ENCODE measurements around the gene USP30.
"Not testable (repeated sequence)": the region's sequence is repeated elsewhere in the genome, so short reads cannot be mapped to it uniquely, and the experiment has no call there.

Gene USP30

DNA sequence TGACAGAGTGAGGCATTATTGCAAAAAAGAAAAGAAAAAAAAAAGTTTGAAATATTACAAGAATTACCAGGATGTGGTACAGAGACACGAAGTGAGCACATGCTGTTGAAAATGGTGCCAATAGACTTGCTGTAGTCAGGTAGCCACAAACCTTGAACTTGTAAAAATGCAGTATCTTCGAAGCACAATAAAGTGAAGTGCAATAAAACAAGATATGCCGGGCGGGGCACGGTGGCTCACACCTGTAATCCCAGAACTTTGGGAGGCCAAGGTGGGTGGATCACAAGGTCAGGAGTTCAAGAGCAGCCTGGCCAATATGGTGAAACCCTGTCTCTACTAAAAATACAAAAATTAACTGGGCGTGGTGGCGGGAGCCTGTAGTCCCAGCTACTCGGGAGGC is 2.6 kb upstream of the USP30 start:
- H3K27ac ChIP-seq; DNase-seq (ENCODE audit: low read depth, low spot score): not testable (repeated sequence)

DNA sequence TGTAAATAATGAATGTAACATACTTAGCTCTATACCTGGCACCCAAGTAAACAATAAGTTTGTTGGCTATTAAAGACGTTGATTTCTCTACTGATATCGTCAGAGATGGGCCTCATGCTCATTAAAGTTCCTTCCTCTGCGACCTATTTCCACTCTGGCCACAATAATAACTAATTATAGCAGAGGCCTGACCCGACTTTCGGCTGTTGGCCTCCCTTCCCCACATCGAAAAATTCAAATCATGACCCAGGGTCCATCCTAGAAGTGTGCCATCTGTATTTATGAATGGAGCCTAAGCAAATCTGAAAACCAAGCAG is 321 bp upstream of the USP30 start:
- H3K27ac ChIP-seq = no peak overlapping the region
- DNase-seq (ENCODE audit: low read depth, low spot score) = no peak

DNA sequence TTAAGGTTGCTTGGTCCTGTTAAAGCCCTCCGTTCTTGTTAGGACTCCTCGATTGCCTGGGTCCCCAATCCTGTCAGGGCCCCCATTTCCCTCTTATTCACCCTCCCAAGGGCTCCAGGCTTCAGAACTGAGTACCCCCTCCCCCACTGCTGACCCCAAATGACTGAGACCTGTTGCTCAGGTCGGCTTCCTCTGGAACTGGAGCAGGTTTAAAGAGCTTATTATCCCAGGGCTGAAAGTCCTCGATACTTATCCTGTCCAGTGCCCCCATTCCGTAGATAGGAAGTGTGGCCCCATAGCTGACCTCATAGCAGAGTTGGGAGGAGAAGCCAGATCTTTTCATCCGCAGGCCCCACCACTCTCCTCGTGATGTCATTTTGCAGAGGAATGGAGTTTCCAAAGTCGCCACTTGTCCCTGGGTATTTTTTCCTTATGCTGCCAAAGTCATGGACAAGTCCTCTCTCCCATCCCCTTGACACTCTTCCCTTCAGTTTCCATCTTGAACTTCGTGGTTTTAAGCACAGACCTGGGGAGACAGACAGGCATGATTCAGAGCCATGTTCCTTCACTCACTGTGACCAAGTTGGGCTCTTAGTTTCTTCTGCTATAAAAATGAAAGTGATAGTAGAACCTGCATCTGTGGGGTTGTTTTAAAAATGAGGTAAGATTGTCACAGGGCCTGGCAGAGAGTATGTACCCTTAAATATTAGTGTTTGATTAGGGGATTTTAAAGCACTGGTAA is 1.2 kb downstream of the USP30 start:
- H3K27ac ChIP-seq = no peak overlapping the region
- no peak for DNase-seq (ENCODE audit: low read depth, low spot score)

DNA sequence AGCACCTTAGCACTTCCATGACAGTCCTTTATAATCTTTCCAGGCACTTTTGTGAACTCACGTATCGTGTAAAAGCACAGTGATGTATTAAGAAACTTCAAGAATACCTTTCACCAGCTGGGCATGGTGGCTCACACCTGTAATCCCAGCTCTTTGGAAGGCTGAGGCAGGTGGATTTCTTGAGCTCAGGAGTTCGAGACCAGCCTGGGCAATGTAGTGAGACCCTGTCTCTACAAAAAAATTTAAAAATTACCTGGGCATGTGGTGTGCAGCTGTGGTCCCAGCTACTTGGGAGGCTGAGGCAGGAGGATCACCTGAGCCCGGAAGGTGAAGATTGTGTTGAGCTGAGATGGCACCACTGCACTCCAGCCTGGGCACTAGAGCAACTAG is 1.7 kb downstream of the USP30 start:
- DNase-seq (ENCODE audit: low read depth, low spot score); H3K27ac ChIP-seq: not testable (repeated sequence)

DNA sequence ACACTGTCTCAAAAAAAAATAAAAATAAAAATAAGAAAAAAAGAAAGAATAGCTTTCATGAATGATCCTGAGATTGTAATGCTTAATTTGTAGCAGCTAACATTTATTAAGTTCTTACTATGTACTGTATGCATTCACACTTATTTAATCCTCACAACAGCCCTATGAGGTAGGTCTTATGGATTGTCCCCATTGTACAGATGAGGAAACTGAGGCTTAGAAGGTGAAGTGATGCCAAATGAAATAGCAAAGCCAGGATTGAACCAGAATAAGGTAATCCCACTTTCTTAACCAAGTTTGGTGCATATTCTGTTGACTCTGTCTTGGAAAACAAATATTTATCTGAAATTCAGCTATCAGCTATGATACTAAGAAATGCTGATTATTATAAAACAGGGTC is 2.1 kb downstream of the USP30 start:
- no peak overlapping the region for H3K27ac ChIP-seq
- DNase-seq (ENCODE audit: low read depth, low spot score) = no peak

DNA sequence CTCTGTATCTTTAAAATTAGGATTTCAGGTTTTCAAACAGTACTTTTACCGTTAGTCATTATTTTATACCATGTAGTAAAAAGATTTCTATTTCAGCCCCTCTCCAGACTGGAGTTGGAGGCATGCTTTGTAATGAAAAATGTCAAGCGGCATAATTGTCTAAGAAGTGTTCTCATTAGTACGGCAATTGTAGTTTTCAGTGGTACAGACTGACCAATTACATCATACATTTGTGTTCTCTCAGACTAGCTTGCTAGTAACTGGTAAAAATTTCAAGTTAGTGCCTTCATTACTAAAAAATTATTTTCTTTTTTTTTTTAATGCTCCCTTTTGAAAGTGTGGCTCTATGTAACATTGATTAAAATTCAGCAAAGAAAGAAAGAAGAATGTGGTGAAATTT is 4.5 kb downstream of the USP30 start:
- H3K27ac ChIP-seq = no peak overlapping the region
- no peak for DNase-seq (ENCODE audit: low read depth, low spot score)

DNA sequence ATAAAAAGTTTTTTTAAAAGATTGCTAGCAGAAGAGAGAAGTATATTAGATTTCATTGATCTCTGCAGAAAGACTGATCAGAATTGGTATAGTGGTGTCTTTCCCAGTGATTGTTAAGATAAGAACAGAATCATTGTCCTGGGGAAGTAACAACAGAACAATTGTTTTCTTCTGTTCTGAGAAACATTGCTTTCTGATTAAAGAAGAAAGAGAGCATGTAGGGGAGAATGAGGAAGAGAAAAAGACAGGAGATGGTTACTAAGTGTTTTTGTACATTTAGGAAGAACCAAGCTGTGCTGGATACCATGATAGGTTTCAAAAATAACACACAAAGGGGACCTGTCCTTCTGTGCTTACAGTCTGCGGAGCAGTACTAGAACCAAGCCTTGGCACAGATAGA is 5.0 kb downstream of the USP30 start:
- no peak for DNase-seq (ENCODE audit: low read depth, low spot score)
- H3K27ac ChIP-seq = no peak overlapping the region

DNA sequence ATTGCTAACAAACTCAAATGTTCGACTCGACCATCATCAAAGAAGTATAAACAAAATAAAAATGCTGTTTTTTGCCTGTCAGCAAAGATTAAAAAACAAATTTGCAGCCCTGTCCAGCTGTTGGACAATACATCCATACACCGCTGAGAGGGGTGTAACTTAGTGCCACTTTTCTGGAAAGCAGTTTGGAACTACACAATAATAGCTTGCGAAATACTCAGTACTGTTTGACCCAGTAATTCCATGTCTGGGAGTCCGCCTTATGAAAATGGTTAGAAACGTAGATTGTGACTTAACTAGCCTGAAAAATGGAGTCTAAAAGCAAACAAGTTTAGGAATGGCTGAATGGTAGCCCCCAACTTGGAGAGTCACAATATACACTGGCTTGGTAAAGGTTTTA is 6.4 kb downstream of the USP30 start:
- no peak for DNase-seq (ENCODE audit: low read depth, low spot score)
- H3K27ac ChIP-seq = no peak overlapping the region

DNA sequence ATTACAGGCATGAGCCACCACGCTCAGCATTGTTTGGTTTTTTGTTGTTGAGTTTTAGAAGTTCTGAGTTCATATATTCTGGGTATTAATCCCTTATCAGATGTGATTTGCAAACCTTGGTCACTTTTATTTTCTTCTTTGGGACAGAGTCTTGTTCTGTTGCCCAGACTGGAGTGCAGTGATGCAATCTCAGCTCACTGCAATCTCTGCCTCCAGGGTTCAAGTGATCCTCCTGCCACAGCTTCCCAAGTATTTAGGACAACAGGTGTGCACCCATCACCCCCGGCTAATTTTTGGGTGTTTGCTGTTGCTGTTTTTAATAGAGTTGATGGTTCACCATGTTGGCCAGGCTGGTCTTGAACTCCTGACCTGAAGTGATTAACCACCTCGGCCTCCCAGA is 11.8 kb downstream of the USP30 start:
- no peak overlapping the region for H3K27ac ChIP-seq
- no peak for DNase-seq (ENCODE audit: low read depth, low spot score)

DNA sequence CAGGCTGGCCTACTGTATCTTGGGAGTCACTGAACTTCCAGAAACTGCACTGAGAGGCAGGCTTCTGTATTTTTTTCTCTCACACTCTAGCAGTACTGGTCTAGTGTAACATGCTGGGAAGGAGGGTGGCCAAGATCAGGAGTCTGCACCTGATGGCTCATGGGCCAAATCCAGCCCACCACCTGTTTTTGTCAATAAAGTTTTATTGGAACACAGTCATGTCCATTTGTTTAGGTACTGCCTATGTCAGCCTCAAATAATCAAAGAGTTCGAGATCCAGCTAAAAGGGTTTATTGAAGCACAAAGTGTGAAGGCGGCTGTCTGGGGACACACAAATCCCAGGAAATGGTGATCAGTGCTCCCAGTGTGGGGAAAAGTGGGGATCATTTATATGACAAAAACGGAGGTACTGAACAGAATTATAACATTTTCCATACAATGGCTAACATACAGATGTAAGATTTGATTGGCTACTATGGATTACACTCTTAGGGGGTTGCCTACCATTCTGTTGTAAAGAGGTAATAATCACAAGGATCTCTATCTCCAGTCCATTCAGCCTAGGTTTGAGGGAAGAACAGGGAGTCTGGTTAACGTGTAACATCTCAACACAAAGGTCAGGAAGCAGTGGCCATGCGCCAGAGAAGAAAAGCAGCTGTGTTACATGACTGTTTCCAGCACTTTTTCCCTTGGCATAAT is 12.9 kb downstream of the USP30 start:
- no peak overlapping the region for H3K27ac ChIP-seq
- no peak for DNase-seq (ENCODE audit: low read depth, low spot score)

DNA sequence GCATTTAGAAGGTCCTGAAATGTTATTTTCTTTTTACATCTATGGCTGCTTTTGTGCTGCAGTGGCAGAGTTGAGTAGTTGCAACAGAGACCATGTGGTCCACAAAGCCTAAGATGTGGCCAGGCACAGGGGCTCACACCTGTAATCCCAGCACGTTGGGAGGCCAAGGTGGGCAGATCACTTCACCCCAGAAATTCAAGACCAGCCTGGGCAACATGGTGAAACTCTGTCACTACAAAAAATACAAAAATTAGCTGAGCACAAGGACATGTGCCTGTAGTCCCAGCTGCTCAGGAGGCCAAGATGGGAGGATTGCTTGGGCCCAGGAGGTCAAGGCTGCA is 13.4 kb downstream of the USP30 start:
- no peak overlapping the region for H3K27ac ChIP-seq
- DNase-seq (ENCODE audit: low read depth, low spot score) = no peak

DNA sequence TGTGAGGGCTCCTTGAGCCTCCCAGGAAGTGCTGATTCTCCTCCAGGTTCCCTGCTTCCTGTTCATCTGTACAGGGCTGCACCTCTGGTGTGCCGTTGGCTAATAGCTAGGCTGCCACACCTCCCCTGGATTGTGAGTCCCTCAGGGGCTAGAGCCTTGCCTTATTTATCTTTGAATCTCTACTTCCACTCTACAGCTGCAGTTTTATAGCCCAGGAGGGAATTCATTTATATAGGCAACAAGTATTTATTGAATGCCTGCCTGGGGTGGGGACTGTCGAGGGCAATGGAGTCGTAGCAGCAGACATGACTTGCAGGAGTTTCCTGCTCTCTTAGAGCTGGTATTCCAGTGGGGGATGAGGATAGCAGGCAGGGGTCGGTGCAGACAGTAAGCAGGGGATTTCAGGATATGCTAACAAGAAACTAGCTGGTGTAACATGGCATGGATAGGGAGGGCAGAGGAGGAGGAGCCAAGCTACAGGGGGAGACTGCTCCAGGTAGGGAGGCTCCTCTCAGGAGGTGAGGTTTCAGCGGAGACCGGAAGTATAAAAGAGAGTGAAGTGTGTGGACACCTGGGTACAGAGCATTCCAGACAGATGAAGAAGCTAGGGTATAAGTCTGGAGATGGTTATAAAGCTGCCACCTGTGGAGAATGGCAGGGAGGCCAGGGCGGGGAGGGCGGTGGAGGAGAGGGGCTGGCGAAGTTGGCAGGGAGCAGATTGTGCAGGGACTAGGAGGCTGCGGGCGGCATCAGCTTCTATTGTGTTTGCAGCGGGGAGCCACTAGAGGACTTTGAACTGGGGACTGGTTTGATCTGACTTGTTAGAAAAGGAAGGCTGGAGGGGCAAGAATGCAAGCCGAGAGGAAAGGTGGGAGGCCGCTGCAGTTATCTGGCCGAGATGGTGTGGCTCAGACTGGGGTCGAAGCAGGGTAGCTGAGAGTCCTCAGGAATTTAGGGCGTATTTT is 17.2 kb downstream of the USP30 start:
- H3K27ac ChIP-seq = no peak overlapping the region
- no peak for DNase-seq (ENCODE audit: low read depth, low spot score)

DNA sequence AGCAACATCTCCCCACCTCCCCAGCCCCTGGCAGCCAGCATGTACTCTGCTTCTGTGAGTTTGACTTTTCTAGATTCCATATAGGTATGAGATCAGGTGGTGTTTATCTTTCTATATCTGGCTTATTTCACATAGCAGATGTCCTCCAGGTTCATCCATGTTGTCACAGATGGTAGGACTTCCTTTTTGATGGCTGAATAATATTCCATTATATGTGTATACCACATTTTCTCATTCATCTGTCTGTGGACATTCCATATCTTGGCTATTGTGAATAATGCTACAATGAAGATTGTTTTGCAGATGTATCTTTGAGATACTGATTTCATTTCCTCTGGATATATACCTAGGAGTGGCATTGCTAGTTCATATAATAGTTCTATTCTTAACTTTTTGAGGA is 22.5 kb downstream of the USP30 start:
- H3K27ac ChIP-seq = no peak overlapping the region
- no peak for DNase-seq (ENCODE audit: low read depth, low spot score)

DNA sequence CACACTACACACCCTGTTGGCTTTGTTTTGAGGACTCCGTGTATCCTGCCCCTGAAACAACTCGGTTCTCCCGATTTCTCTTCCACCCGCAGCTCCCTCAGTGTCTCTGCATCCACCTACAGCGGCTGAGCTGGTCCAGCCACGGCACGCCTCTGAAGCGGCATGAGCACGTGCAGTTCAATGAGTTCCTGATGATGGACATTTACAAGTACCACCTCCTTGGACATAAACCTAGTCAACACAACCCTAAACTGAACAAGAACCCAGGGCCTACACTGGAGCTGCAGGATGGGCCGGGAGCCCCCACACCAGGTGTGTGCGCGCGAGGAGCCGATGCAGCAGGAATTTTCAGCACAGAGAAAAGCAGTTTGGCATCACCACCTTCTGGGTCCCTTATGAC is 30.4 kb downstream of the USP30 start:
- no peak for DNase-seq (ENCODE audit: low read depth, low spot score)
- no peak overlapping the region for H3K27ac ChIP-seq

DNA sequence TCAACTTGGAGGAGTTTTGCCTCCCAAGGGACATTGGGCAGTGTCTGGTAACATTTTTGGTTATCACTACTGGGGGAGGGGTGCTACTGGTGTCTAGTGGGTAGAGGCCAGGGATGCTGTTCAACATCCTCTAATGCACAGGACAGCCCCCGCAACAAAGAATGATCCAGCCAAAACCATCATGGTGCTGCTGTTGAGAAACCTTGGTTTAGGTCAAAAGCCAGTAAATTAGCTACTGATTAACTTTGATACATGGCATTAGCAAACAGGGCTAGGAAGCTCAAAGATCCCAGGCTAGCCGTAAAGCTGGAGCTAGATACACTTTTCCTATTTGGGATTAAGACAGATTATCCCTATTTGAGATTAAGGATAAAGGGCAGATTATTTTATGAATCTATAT is 32.0 kb downstream of the USP30 start:
- no peak for DNase-seq (ENCODE audit: low read depth, low spot score)
- no peak overlapping the region for H3K27ac ChIP-seq

DNA sequence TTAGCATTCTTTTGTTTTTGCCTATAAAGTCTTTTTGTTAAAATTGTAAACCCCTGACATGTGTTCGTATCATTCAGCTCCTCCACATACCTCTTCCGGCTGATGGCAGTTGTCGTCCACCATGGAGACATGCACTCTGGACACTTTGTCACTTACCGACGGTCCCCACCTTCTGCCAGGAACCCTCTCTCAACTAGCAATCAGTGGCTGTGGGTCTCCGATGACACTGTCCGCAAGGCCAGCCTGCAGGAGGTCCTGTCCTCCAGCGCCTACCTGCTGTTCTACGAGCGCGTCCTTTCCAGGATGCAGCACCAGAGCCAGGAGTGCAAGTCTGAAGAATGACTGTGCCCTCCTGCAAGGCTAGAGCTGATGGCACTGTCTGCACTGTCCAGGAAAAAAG is 33.2 kb downstream of the USP30 start:
- no peak overlapping the region for H3K27ac ChIP-seq
- no peak for DNase-seq (ENCODE audit: low read depth, low spot score)

DNA sequence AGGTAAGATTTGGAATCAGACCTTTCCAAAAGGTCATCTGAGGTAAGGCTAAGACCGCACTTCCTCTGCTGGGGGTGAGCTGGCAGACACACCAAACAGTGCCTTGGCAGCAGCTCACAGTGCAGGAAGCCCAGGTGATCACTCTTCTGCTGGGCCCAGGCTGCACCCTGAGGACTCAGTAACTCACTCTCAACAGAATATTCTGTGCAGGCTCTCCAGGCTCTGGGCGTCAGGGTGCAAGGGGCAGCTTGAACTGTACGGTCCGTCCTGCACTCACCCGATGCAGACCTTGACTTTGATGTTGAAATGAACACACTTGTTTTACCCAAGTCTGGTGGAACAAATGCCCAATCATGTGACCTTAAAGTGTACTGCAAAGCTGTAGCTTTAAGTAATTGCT is 34.9 kb downstream of the USP30 start:
- no peak for DNase-seq (ENCODE audit: low read depth, low spot score)
- no peak overlapping the region for H3K27ac ChIP-seq

DNA sequence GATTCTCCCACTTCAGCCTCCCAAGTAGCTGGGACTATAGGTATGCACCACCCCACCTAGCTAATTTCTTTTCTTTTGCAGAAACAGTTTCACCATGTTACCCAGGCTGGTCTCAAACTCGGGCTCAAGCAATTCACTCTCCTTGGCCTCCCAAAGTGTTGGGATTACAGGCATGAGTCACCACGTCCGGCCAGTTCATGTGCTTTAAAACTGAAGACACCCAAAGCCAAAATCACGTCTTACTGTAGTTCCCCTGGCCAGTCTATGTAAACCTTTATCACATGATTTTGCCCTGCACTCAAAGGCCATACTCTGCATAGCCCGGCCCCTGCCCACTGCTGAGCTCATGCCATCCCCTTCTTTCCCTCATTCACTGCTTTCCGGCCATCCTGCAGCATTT is 36.4 kb downstream of the USP30 start:
- no peak for DNase-seq (ENCODE audit: low read depth, low spot score)
- no peak overlapping the region for H3K27ac ChIP-seq

DNA sequence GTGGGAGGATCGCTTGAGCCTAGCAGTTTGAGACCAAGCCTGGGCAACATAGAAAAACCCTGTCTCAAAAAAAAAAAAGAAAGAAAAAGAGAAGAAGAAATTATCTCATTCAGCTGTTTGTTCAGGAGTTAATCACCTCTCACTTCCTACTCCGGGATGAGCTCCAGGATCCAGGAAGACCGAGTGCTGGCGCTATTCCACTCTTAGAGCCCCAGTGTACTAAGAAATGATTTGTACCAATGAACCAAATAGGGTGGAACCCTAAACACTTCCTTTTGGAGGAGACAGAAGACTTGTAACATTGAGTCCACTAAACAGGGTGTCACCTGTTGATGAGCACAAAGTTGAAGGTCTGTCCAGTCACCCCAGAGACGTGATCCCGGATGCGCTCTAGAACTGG is 37.3 kb downstream of the USP30 start:
- no peak overlapping the region for H3K27ac ChIP-seq
- DNase-seq (ENCODE audit: low read depth, low spot score) = no peak

DNA sequence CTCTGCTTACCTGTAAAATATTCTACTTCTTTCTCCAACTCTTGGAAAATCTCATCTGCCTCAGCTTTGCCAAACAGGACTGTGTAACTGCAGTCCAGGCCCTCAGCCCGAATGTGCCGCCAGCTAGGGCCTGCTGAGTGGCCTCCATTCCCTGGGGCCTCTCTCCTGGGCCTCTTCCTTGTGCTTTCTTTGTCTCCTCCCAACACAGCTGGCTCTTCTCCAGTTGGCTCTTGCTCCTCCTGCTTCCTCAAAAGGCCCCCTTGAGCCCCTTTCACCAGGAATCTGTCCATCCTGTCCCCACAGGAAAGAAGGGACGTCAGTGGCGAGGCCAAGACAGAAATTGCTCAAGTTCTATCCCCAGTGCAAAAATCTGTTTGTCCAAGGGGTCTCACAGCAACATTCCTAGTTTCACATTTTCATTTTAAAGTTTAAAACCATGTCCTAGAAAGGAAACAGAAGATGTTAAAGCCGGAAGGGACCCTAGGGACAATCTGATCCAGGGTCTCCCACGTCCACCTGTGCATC is 40.2 kb downstream of the USP30 start:
- no peak for DNase-seq (ENCODE audit: low read depth, low spot score)
- no peak overlapping the region for H3K27ac ChIP-seq

Data from epithelial cell of prostate (primary cell).